A549 (cell line): Measurements from ENCODE around the gene PDGFD. TPM values are rescaled to one million over a fixed set of nuclear protein-coding genes. Genes with fewer than 3 reads are reported as not detected.

Source experiments
- ATAC-seq, 2 experiments: fragments of 200-7000 bp in 1 of 2; fragments of >200 bp in 1 of 2; cut with Nextera tagmentation in 1 of 2; cut with Tn5 transposase in 1 of 2; 3 replicates each; pipeline versions ENCODE4 v1.8.0 to v1.9.1; 2018 to 2020; ENCODE audit warnings: mild to moderate bottlenecking in 1 of 2, moderate library complexity in 1 of 2
- CTCF ChIA-PET: fragments of 300-600 bp; sonication (Branson Sonifier 250); formaldehyde crosslinking; extraction: SDS; loops from one replicate; lab custom pipeline; 2021; ENCODE audit warnings: antibody characterized with exemption, inconsistent platforms; lab: Yijun Ruan, JAX
- POLR2A ChIA-PET: fragments of 350-600 bp; formaldehyde crosslinking; extraction: SDS; loops from one replicate; lab custom pipeline; 2021; ENCODE audit warnings: antibody characterized with exemption, inconsistent platforms; lab: Yijun Ruan, JAX
- DNase-seq, 2 experiments: peaks; one replicate each; pipeline versions ENCODE4 v3.0.0 to v3.0.0-alpha.2; 2011 to 2016; ENCODE audit warnings: low read depth in 1 of 2, low spot score in 1 of 2
- FAIRE-seq: peaks from 2 replicates; lab custom pipeline; 2011; peaks lifted over from hg19 to GRCh38; lab: Jason Lieb, UNC
- H3K27ac ChIP-seq, 2 experiments: fragments of >200 bp; sonication (Bioruptor Twin); formaldehyde crosslinking; 3 replicates each; pipeline ENCODE4 v1.5.1; 2016 to 2017
- H3K4me1 ChIP-seq: fragments of >200 bp; sonication (Bioruptor Twin); formaldehyde crosslinking; 3 replicates; pipeline ENCODE4 v1.6.1; 2016
- H3K4me2 ChIP-seq: fragments of >200 bp; sonication (Bioruptor Twin); formaldehyde crosslinking; 3 replicates; pipeline ENCODE4 v1.6.1; 2016
- H3K4me3 ChIP-seq: fragments of >200 bp; sonication (Bioruptor Twin); formaldehyde crosslinking; 3 replicates; pipeline ENCODE4 v1.5.1; 2016
- H3K9me3 ChIP-seq: fragments of >200 bp; sonication (Bioruptor Twin); formaldehyde crosslinking; 3 replicates; pipeline ENCODE4 v1.6.1; 2016
- CHD2 ChIP-seq: fragments of 150-350 bp; IDR thresholded peaks from 2 replicates; pipeline ENCODE4 v1.6.1; 2014; ENCODE audit warnings: low read length; ENCODE audit not compliant: partially characterized antibody
- CHD4 ChIP-seq: fragments of 200-600 bp; sonication (generic); IDR thresholded peaks from 2 replicates; pipeline ENCODE4 v1.6.1; 2016; ENCODE audit warnings: antibody characterized with exemption, mild to moderate bottlenecking, borderline replicate concordance
- EHMT2 ChIP-seq: fragments of 200-600 bp; sonication (generic); IDR thresholded peaks from 2 replicates; pipeline ENCODE4 v1.6.1; 2016; ENCODE audit warnings: antibody characterized with exemption, low read depth, mild to moderate bottlenecking, moderate library complexity
- FOSB ChIP-seq: fragments of 250-450 bp; sonication (Bioruptor Pico); IDR thresholded peaks from 2 replicates; pipeline ENCODE4 v1.5.0; 2020; ENCODE audit warnings: mild to moderate bottlenecking, moderate library complexity
- FOXS1 ChIP-seq: fragments of 250-450 bp; sonication (Bioruptor Pico); IDR thresholded peaks from 2 replicates; pipeline ENCODE4 v1.5.0; 2020; ENCODE audit warnings: mild to moderate bottlenecking, moderate library complexity
- HDAC2 ChIP-seq: fragments of 200-600 bp; sonication (generic); IDR thresholded peaks from 2 replicates; pipeline ENCODE4 v1.6.1; 2016
- HOXA7 ChIP-seq: fragments of 250-450 bp; sonication (Bioruptor Pico); IDR thresholded peaks from 2 replicates; pipeline ENCODE4 v1.5.0; 2020; ENCODE audit warnings: mild to moderate bottlenecking, moderate library complexity
- HOXB13 ChIP-seq: fragments of 250-450 bp; sonication (Bioruptor Pico); IDR thresholded peaks from 2 replicates; pipeline ENCODE4 v1.5.0; 2020; ENCODE audit warnings: low read depth, mild to moderate bottlenecking, moderate library complexity
- NFE2L2 ChIP-seq: fragments of 150-350 bp; conservative IDR thresholded peaks from 2 replicates; pipeline ENCODE4 v1.6.1; 2014; ENCODE audit warnings: low read length
- POLR2A ChIP-seq: IDR thresholded peaks from 2 replicates; pipeline ENCODE4 v1.6.1; 2012; ENCODE audit warnings: mild to moderate bottlenecking, low read length
- POLR2AphosphoS2 ChIP-seq: conservative IDR thresholded peaks from 2 replicates; pipeline ENCODE4 v1.6.1; 2012; ENCODE audit warnings: low read length, improper control_type of control experiment, inconsistent platforms
- RFX5 ChIP-seq: fragments of 450-650 bp; IDR thresholded peaks from 2 replicates; pipeline ENCODE4 v1.7.1; 2014; ENCODE audit warnings: antibody characterized with exemption, mild to moderate bottlenecking, moderate library complexity
- SMC3 ChIP-seq: fragments of >200 bp; sonication (Bioruptor Twin); formaldehyde crosslinking; IDR thresholded peaks from 3 replicates; pipeline ENCODE4 v1.6.1; 2018; ENCODE audit warnings: inconsistent platforms
- TP53 ChIP-seq: fragments of 250-450 bp; sonication (Bioruptor Pico); IDR thresholded peaks from 2 replicates; pipeline ENCODE4 v1.5.0; 2021; ENCODE audit warnings: mild to moderate bottlenecking, moderate library complexity
- ZSCAN20 ChIP-seq: fragments of 250-450 bp; sonication (Bioruptor Pico); IDR thresholded peaks from 2 replicates; pipeline ENCODE4 v1.8.0; 2022; ENCODE audit warnings: mild to moderate bottlenecking, moderate library complexity
- WGBS: methylation state at CpG from one replicate; pipeline ENCODE4 v1.1.6; 2017; ENCODE audit errors: missing lambda C conversion rate; 5-methylcytosine and 5-hydroxymethylcytosine counted together
- polyA plus RNA-seq, 4 experiments: library from polyadenylated mRNA; depleted of rRNA in 3 of 4; stranded (reverse); fragments of >200 nt; fragmentation: RNase III in 1 of 4; extraction: RNeasy Plus Mini Kit Qiagen cat#74134 plus additional on column Dnase treatment in 1 of 4; gene quantifications; 2 replicates in 3 of 4; 3 replicates in 1 of 4; pipeline ENCODE4 v1.2.3, GENCODE V29; 2011 to 2017
- TF ChIP-seq, protein P1 (sequence below): fragments of 150-350 bp; IDR thresholded peaks from 2 replicates; pipeline ENCODE4 v1.6.1; 2014; ENCODE audit warnings: low read depth, mild to moderate bottlenecking, low read length
- TF ChIP-seq, protein P2 (sequence below): fragments of 250-450 bp; sonication (Bioruptor Pico); IDR thresholded peaks from 2 replicates; pipeline ENCODE4 v1.5.0; 2020; ENCODE audit warnings: low read depth, mild to moderate bottlenecking, moderate library complexity
- TF ChIP-seq, protein P3 (sequence below): fragments of 450-650 bp; IDR thresholded peaks from 2 replicates; pipeline ENCODE4 v1.6.1; 2014; ENCODE audit warnings: antibody characterized with exemption
- TF ChIP-seq, protein P4 (sequence below): IDR thresholded peaks from 2 replicates; pipeline ENCODE4 v1.6.1; 2012; ENCODE audit warnings: low read depth, borderline replicate concordance
- TF ChIP-seq, protein P5 (sequence below): IDR thresholded peaks from 2 replicates; pipeline ENCODE4 v1.6.1; 2012
- TF ChIP-seq, protein P6 (sequence below): fragments of 250-450 bp; sonication (Bioruptor Pico); IDR thresholded peaks from 2 replicates; pipeline ENCODE4 v1.5.0; 2021; ENCODE audit warnings: mild to moderate bottlenecking, moderate library complexity, borderline replicate concordance

The PDGFD gene
- polyA plus RNA-seq, 2 of the 4 experiments (the other 2 are of a cell fraction) = 11.1 to 29.7 TPM

DNA sequence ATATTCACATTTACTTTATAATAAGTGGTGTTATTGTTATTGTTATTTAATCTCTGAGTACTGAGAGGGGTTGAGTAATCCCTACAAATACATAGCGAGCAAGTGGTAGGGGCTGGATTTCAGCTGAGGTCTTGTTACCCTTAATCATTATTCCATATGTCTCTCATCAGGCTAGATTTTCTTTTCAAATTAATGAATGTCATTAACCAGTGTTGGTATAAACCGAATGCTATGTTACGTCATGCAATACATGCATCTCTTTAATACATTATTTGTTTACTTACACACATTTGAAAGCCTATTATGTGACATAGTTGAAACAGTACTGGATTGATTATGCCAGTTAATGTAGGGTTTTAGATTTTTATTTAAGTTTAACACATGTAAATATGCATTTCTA is 18.9 kb downstream of the PDGFD start:
- DNase-seq = no peak
- no peak overlapping the region for H3K4me2 ChIP-seq
- no peak for ATAC-seq
- TF ChIP-seq CHD2 (no peak), NFE2L2 (no peak), FOSB (CRISPR knock-in tag) (no peak), HOXA7 (CRISPR knock-in tag) (no peak), TP53 (CRISPR knock-in tag) (no peak)
- TF ChIP-seq, protein P1, sequence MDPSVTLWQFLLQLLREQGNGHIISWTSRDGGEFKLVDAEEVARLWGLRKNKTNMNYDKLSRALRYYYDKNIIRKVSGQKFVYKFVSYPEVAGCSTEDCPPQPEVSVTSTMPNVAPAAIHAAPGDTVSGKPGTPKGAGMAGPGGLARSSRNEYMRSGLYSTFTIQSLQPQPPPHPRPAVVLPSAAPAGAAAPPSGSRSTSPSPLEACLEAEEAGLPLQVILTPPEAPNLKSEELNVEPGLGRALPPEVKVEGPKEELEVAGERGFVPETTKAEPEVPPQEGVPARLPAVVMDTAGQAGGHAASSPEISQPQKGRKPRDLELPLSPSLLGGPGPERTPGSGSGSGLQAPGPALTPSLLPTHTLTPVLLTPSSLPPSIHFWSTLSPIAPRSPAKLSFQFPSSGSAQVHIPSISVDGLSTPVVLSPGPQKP = no peak
- TF ChIP-seq, protein P2, sequence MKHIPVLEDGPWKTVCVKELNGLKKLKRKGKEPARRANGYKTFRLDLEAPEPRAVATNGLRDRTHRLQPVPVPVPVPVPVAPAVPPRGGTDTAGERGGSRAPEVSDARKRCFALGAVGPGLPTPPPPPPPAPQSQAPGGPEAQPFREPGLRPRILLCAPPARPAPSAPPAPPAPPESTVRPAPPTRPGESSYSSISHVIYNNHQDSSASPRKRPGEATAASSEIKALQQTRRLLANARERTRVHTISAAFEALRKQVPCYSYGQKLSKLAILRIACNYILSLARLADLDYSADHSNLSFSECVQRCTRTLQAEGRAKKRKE (CRISPR knock-in tag) = no peak
- H3K4me1 ChIP-seq = peaks cover 13% of the 10 kb centered on the region; the same call in 2 of the 3 replicates
- CTCF ChIA-PET = no interaction called here
- H3K9me3 ChIP-seq = no peaks in the 10 kb centered on the region
- POLR2A ChIA-PET = no interaction called here
- WGBS = 96% methylated on average over 3 of the region's 3 CpGs
- no peak for FAIRE-seq
- no peak overlapping the region for H3K4me3 ChIP-seq
- H3K27ac ChIP-seq = no peak overlapping the region

DNA sequence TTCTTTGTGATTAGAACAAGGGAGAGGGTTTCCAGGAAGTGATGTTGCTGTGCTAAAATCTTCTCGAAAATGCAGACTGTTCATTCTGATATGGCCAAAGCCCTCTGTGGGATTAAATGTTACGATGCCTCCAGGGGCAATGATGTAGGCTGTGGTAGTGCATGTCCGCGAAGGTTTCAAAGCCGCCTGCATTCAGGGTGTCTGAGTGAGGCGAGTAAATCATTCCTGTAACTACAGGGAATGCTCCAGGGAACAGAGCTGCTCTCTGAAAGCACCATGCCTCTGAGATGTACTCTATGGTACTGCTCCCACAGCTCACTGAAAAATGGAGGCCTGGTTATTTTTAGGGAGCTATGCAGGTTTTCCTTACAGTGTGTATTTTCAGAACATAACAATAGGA is 21.2 kb downstream of the PDGFD start:
- Histone ChIP-seq H3K4me3 (no peak overlapping the region), H3K4me1 (peaks cover 11% of the 10 kb centered on the region; the same call in 2 of the 3 replicates), H3K27ac (no peak overlapping the region), H3K4me2 (no peak overlapping the region), H3K9me3 (no peaks in the 10 kb centered on the region)
- FAIRE-seq (no peak), DNase-seq (no peak), ATAC-seq (no peak)
- WGBS = 88% methylated on average over 6 of the region's 6 CpGs
- TF ChIP-seq ZSCAN20 (CRISPR knock-in tag) (no peak), RFX5 (no peak), HOXB13 (CRISPR knock-in tag) (no peak), POLR2AphosphoS2 (no peak), SMC3 (no peak), HDAC2 (no peak), FOXS1 (CRISPR knock-in tag) (no peak), CHD2 (no peak), CHD4 (no peak), EHMT2 (no peak), POLR2A (no peak)
- TF ChIP-seq, protein P3, sequence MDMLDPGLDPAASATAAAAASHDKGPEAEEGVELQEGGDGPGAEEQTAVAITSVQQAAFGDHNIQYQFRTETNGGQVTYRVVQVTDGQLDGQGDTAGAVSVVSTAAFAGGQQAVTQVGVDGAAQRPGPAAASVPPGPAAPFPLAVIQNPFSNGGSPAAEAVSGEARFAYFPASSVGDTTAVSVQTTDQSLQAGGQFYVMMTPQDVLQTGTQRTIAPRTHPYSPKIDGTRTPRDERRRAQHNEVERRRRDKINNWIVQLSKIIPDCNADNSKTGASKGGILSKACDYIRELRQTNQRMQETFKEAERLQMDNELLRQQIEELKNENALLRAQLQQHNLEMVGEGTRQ = no peak
- TF ChIP-seq, protein P4, sequence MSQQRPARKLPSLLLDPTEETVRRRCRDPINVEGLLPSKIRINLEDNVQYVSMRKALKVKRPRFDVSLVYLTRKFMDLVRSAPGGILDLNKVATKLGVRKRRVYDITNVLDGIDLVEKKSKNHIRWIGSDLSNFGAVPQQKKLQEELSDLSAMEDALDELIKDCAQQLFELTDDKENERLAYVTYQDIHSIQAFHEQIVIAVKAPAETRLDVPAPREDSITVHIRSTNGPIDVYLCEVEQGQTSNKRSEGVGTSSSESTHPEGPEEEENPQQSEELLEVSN = no peak
- TF ChIP-seq, protein P5, sequence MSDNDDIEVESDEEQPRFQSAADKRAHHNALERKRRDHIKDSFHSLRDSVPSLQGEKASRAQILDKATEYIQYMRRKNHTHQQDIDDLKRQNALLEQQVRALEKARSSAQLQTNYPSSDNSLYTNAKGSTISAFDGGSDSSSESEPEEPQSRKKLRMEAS = no peak
- TF ChIP-seq, protein P6, sequence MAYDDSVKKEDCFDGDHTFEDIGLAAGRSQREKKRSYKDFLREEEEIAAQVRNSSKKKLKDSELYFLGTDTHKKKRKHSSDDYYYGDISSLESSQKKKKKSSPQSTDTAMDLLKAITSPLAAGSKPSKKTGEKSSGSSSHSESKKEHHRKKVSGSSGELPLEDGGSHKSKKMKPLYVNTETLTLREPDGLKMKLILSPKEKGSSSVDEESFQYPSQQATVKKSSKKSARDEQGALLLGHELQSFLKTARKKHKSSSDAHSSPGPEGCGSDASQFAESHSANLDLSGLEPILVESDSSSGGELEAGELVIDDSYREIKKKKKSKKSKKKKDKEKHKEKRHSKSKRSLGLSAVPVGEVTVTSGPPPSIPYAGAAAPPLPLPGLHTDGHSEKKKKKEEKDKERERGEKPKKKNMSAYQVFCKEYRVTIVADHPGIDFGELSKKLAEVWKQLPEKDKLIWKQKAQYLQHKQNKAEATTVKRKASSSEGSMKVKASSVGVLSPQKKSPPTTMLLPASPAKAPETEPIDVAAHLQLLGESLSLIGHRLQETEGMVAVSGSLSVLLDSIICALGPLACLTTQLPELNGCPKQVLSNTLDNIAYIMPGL = no peak
- ChIA-PET POLR2A (no interaction called here), CTCF (interaction anchor here (1.0 kb wide), 1 partner anchor 22 kb away, joined by 3 read pairs; no protein-coding TSS in a partner anchor)
